ENCODE data around the gene OTUB2. TPM values are rescaled to one million over a fixed set of nuclear protein-coding genes. Genes with fewer than 3 reads are reported as not detected.

OTUB2 gene
- total RNA-seq, 1 experiment from 2014 or later: 0.55 TPM

DNA sequence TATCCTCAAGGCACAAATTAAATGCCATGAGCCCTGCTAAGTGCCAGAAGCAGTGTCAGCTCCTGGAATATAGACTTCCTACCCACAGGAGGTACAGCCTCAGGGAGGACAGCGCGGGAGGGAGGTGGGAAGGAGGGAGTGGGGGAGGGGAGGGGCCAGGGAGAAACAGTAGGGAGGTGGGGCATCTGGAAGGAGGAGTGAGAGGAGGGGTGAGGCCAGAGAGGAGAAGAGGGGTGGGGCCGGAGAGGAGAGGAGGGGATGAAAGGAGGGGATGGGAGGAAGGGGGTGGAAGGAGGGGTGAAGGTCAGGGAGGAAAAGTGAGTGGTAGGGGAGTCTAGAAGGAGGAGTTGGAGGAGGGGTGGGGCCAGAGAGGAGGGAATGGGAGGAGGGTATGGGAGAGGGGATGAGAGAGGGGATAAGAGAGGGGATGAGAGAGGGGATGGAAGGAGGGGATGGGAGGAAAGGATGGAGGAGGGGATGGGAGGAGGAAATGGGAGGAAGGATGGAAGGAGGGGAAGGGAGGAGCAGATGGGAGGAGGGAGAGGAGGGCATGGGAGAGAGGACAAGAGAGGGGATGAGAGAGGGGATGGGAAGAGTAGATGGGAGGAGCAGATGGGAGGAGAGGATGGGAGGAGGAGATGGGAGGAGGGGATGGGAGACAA is 38.2 kb upstream of the OTUB2 start:
- Histone ChIP-seq H3K4me2 (no peak overlapping the region), H3F3A (ENCODE audit: insufficient read depth, low read depth) (no peaks in the 10 kb centered on the region), H3K9me2 (ENCODE audit: insufficient read depth) (no peaks in the 10 kb centered on the region), H3K36me3 (ENCODE audit: low read depth) (no peaks in the 10 kb centered on the region), H3K27me3 (ENCODE audit: insufficient read depth, low read depth) (no peaks in the 10 kb centered on the region), H3K27ac (no peak overlapping the region), H3K79me2 (ENCODE audit: low read depth) (no peaks in the 10 kb centered on the region), H3K4me1 (replicated peaks; ENCODE audit: insufficient read depth) (peaks cover 11% of the 10 kb centered on the region; the same call in 1 of the 2 replicates), H3K9me3 (ENCODE audit: insufficient read depth, low read depth) (no peaks in the 10 kb centered on the region), H2AFZ (no peak overlapping the region), H4K20me1 (ENCODE audit: insufficient read depth) (no peaks in the 10 kb centered on the region), H3K4me3 (no peak overlapping the region)
- intact Hi-C loops (cut with micrococcal nuclease; ENCODE audit: unreplicated experiment): no loop called here
- BruUV-seq (replicated peaks): no TSS peak
- POLR2A ChIA-PET (ENCODE audit: unreplicated experiment): no interaction called here
- DNase-seq: no peak
- TF ChIP-seq, protein P1, sequence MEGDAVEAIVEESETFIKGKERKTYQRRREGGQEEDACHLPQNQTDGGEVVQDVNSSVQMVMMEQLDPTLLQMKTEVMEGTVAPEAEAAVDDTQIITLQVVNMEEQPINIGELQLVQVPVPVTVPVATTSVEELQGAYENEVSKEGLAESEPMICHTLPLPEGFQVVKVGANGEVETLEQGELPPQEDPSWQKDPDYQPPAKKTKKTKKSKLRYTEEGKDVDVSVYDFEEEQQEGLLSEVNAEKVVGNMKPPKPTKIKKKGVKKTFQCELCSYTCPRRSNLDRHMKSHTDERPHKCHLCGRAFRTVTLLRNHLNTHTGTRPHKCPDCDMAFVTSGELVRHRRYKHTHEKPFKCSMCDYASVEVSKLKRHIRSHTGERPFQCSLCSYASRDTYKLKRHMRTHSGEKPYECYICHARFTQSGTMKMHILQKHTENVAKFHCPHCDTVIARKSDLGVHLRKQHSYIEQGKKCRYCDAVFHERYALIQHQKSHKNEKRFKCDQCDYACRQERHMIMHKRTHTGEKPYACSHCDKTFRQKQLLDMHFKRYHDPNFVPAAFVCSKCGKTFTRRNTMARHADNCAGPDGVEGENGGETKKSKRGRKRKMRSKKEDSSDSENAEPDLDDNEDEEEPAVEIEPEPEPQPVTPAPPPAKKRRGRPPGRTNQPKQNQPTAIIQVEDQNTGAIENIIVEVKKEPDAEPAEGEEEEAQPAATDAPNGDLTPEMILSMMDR (conservative IDR thresholded peaks at IDR 0.05): no peak
- TF ChIP-seq EZH2 (IDR thresholded peaks at IDR 0.05; ENCODE audit: low read depth): no peak
- CTCF ChIA-PET: no interaction called here

DNA sequence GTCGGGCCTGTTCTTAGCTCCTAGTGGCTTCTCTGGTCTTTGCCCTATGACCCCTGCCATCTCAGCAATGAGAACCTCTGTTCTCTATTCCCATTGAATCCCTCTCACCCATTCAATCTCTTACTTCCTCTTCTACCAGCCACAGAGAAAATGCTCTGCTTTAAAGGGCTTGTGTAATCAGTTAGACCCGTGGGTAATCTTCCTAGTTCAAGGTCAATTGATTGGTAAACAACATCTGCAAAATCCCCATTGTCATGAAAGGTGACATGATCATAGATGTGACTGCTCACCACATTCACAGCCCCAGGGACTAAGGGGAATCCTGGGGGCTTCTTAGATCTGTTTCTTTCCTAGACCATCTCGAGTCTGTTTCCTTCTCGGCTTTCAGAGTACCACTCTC is 36.2 kb upstream of the OTUB2 start:
- Histone ChIP-seq H3K9me2 (ENCODE audit: insufficient read depth) (no peaks in the 10 kb centered on the region), H3K27me3 (ENCODE audit: insufficient read depth, low read depth) (no peaks in the 10 kb centered on the region), H2AFZ (no peak overlapping the region), H3K4me1 (replicated peaks; ENCODE audit: insufficient read depth) (peaks cover 11% of the 10 kb centered on the region; the same call in 1 of the 2 replicates), H3K79me2 (ENCODE audit: low read depth) (no peaks in the 10 kb centered on the region), H3K4me3 (no peak overlapping the region), H3K27ac (no peak overlapping the region), H3K4me2 (no peak overlapping the region), H3K36me3 (ENCODE audit: low read depth) (no peaks in the 10 kb centered on the region), H3K9me3 (ENCODE audit: insufficient read depth, low read depth) (no peaks in the 10 kb centered on the region), H3F3A (ENCODE audit: insufficient read depth, low read depth) (no peaks in the 10 kb centered on the region), H4K20me1 (ENCODE audit: insufficient read depth) (no peaks in the 10 kb centered on the region)
- ChIA-PET CTCF (no interaction called here), POLR2A (ENCODE audit: unreplicated experiment) (no interaction called here)
- no peak for DNase-seq
- intact Hi-C loops (cut with micrococcal nuclease; ENCODE audit: unreplicated experiment): no loop called here
- BruUV-seq (replicated peaks): no TSS peak
- no peak for TF ChIP-seq EZH2 (IDR thresholded peaks at IDR 0.05; ENCODE audit: low read depth)

DNA sequence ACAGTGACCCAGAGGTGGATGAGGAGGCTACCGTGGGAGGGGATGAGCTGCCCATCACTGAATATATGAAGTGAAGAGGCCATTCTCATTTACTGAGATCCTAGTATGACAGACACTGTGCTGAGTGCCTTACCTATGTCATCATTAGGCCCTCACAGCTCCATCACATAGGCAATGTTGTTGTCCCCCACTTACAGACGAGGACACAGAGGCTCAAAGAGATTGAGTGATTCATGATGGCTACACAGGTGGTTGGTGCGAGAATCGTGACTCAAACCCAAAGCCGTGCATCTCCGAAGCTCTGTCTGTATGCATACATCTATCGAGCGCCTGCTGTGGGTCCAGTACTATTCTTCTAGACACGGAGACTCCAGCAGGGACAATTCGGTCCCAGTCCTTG is 34.9 kb upstream of the OTUB2 start:
- TF ChIP-seq, protein P1 (conservative IDR thresholded peaks at IDR 0.05): no peak
- no peak for TF ChIP-seq EZH2 (IDR thresholded peaks at IDR 0.05; ENCODE audit: low read depth)
- H4K20me1 ChIP-seq (ENCODE audit: insufficient read depth): no peaks in the 10 kb centered on the region
- H3K36me3 ChIP-seq (ENCODE audit: low read depth): no peaks in the 10 kb centered on the region
- no peak overlapping the region for H3K27ac ChIP-seq
- no peaks in the 10 kb centered on the region for H3K9me2 ChIP-seq (ENCODE audit: insufficient read depth)
- no TSS peak for BruUV-seq (replicated peaks)
- no peak overlapping the region for H2AFZ ChIP-seq
- H3K27me3 ChIP-seq (ENCODE audit: insufficient read depth, low read depth): no peaks in the 10 kb centered on the region
- intact Hi-C loops (cut with micrococcal nuclease; ENCODE audit: unreplicated experiment): no loop called here
- H3F3A ChIP-seq (ENCODE audit: insufficient read depth, low read depth): no peaks in the 10 kb centered on the region
- peaks cover 11% of the 10 kb centered on the region; the same call in 1 of the 2 replicates for H3K4me1 ChIP-seq (replicated peaks; ENCODE audit: insufficient read depth)
- ChIA-PET CTCF (no interaction called here), POLR2A (ENCODE audit: unreplicated experiment) (no interaction called here)
- no peak overlapping the region for H3K4me3 ChIP-seq
- H3K79me2 ChIP-seq (ENCODE audit: low read depth): no peaks in the 10 kb centered on the region
- H3K4me2 ChIP-seq: no peak overlapping the region
- no peaks in the 10 kb centered on the region for H3K9me3 ChIP-seq (ENCODE audit: insufficient read depth, low read depth)
- DNase-seq: no peak

- no peak overlapping the region for H3K27ac ChIP-seq
- no peak for DNase-seq
- H3K4me3 ChIP-seq: no peak overlapping the region
- CTCF ChIA-PET: no interaction called here
- no peaks in the 10 kb centered on the region for H4K20me1 ChIP-seq (ENCODE audit: insufficient read depth)
- H3K36me3 ChIP-seq (ENCODE audit: low read depth): no peaks in the 10 kb centered on the region
- no peaks in the 10 kb centered on the region for H3K27me3 ChIP-seq (ENCODE audit: insufficient read depth, low read depth)
- no peak overlapping the region for H3K4me2 ChIP-seq
- no peak overlapping the region for H2AFZ ChIP-seq
- no peaks in the 10 kb centered on the region for H3K79me2 ChIP-seq (ENCODE audit: low read depth)
- POLR2A ChIA-PET (ENCODE audit: unreplicated experiment): no interaction called here
- no peak for TF ChIP-seq EZH2 (IDR thresholded peaks at IDR 0.05; ENCODE audit: low read depth)
- TF ChIP-seq, protein P1 (conservative IDR thresholded peaks at IDR 0.05): no peak
- H3F3A ChIP-seq (ENCODE audit: insufficient read depth, low read depth): no peaks in the 10 kb centered on the region
- H3K9me3 ChIP-seq (ENCODE audit: insufficient read depth, low read depth): no peaks in the 10 kb centered on the region
- peaks cover 10% of the 10 kb centered on the region; the same call in 1 of the 2 replicates for H3K4me1 ChIP-seq (replicated peaks; ENCODE audit: insufficient read depth)
- H3K9me2 ChIP-seq (ENCODE audit: insufficient read depth): no peaks in the 10 kb centered on the region
- intact Hi-C loops (cut with micrococcal nuclease; ENCODE audit: unreplicated experiment): no loop called here
- no TSS peak for BruUV-seq (replicated peaks)
Observed at GRCh38 chr14:93991649-93992048, 34.5 kb upstream of the OTUB2 start.
